Keratinocyte (primary cell): ENCODE results near the gene ONECUT1. TPM values are rescaled to one million over a fixed set of nuclear protein-coding genes. Genes with fewer than 3 reads are reported as not detected.
"Not testable (repeated sequence)": the region's sequence is repeated elsewhere in the genome, so short reads cannot be mapped to it uniquely, and the experiment has no call there.

ENCODE experiments used
- DNase-seq: peaks from one replicate; pipeline ENCODE4 v3.0.0-alpha.2; 2011; ENCODE audit warnings: low read depth, missing footprints, low spot score
- FAIRE-seq: peaks from 2 replicates; lab custom pipeline; 2011; peaks lifted over from hg19 to GRCh38; lab: Jason Lieb, UNC
- H2AFZ ChIP-seq: 2 replicates; pipeline ENCODE4 v1.6.0; 2012; ENCODE audit warnings: low read length, control low read depth, inconsistent platforms; ENCODE audit not compliant: control insufficient read depth
- H3K27ac ChIP-seq: 2 replicates; pipeline ENCODE4 v1.5.1; 2011; ENCODE audit warnings: low read length; ENCODE audit not compliant: control insufficient read depth, insufficient read depth
- H3K27me3 ChIP-seq: 3 replicates; pipeline ENCODE4 v1.6.0; 2011; ENCODE audit warnings: low read length; ENCODE audit not compliant: control insufficient read depth, insufficient read depth; ENCODE audit errors: extremely low read depth
- H3K36me3 ChIP-seq, 2 experiments: 2 replicates in 1 of 2; 3 replicates in 1 of 2; pipeline ENCODE4 v1.5.1; 2011; ENCODE audit warnings: low read length in 2 of 2, mild to moderate bottlenecking in 1 of 2; ENCODE audit not compliant: control insufficient read depth in 2 of 2, insufficient read depth in 2 of 2; ENCODE audit errors: extremely low read depth in 1 of 2
- H3K4me1 ChIP-seq: 3 replicates; pipeline ENCODE4 v1.5.1; 2011; ENCODE audit warnings: low read length; ENCODE audit not compliant: control insufficient read depth, insufficient read depth; ENCODE audit errors: extremely low read depth
- H3K4me2 ChIP-seq: 3 replicates; pipeline ENCODE4 v1.6.0; 2011; ENCODE audit warnings: low read depth, low read length; ENCODE audit not compliant: control insufficient read depth, insufficient read depth; ENCODE audit errors: extremely low read depth
- H3K4me3 ChIP-seq, 3 experiments: fragments of 200-600 bp in 1 of 3; sonication (generic) in 1 of 3; 2 replicates in 2 of 3; 3 replicates in 1 of 3; pipeline ENCODE4 v1.5.1; 2011 to 2016; ENCODE audit warnings: low read length in 3 of 3, mild to moderate bottlenecking in 3 of 3, control low read depth in 2 of 3, inconsistent platforms in 1 of 3, low read depth in 1 of 3, mixed read lengths in 1 of 3, mixed run types in 1 of 3, moderate library complexity in 1 of 3; ENCODE audit not compliant: control insufficient read depth in 2 of 3, insufficient read depth in 2 of 3; ENCODE audit errors: extremely low read depth in 1 of 3
- H3K79me2 ChIP-seq: 2 replicates; pipeline ENCODE4 v1.6.0; 2012; ENCODE audit warnings: low read length; ENCODE audit not compliant: control insufficient read depth, insufficient read depth
- H3K9ac ChIP-seq: 3 replicates; pipeline ENCODE4 v1.6.0; 2011; ENCODE audit warnings: low read length; ENCODE audit not compliant: control insufficient read depth, insufficient read depth; ENCODE audit errors: extremely low read depth
- H3K9me1 ChIP-seq: 3 replicates; pipeline ENCODE4 v1.6.0; 2011; ENCODE audit warnings: low read length; ENCODE audit not compliant: control insufficient read depth, insufficient read depth; ENCODE audit errors: extremely low read depth
- H3K9me3 ChIP-seq: 2 replicates; pipeline ENCODE4 v1.5.1; 2012; ENCODE audit warnings: low read depth, low read length; ENCODE audit not compliant: control insufficient read depth
- H4K20me1 ChIP-seq: 3 replicates; pipeline ENCODE4 v1.6.0; 2011; ENCODE audit warnings: low read length; ENCODE audit not compliant: control insufficient read depth, insufficient read depth; ENCODE audit errors: extremely low read depth
- CTCF ChIP-seq, 3 experiments: IDR thresholded peaks in 1 of 3; conservative IDR thresholded peaks in 1 of 3; optimal IDR thresholded peaks in 1 of 3; 2 replicates in 2 of 3; 3 replicates in 1 of 3; pipeline versions ENCODE3 to v1.5.1; 2011; ENCODE audit warnings: low read length in 3 of 3, mild to moderate bottlenecking in 3 of 3, moderate library complexity in 2 of 3, control low read depth in 1 of 3, inconsistent platforms in 1 of 3; ENCODE audit not compliant: insufficient read depth in 2 of 3; ENCODE audit errors: extremely low read depth in 1 of 3
- EZH2 ChIP-seq: IDR thresholded peaks from one replicate; pipeline ENCODE4 v1.6.1; 2012; ENCODE audit warnings: inconsistent platforms, mild to moderate bottlenecking, low read length, moderate library complexity
- dilution Hi-C: fragments of 300-500 bp; cut with MboI; formaldehyde crosslinking; loops from one replicate; pipeline ENCODE4 v1.7.0; 2020; ENCODE audit warnings: low sequenced_read_pairs; ENCODE audit not compliant: extremely low pct_ligation_motif_present
- polyA minus RNA-seq, 3 experiments: library from RNA; depleted of rRNA, polyadenylated mRNA; stranded (reverse); fragments of >200 nt; gene quantifications; 1 replicate in 1 of 3; 2 replicates in 1 of 3; 3 replicates in 1 of 3; pipeline ENCODE4 v1.2.3, GENCODE V29; 2011
- polyA plus RNA-seq, 5 experiments: library from polyadenylated mRNA; depleted of rRNA in 3 of 5; stranded (reverse) in 3 of 5; stranded (forward) in 1 of 5; unstranded in 1 of 5; fragments of >200 nt; gene quantifications; 1 replicate in 1 of 5; 2 replicates in 3 of 5; 3 replicates in 1 of 5; pipeline versions ENCODE4 v1.2.1 to v1.2.3, GENCODE V29; 2011 to 2012; ENCODE audit warnings: missing spikeins in 2 of 5, low read depth in 1 of 5, low replicate concordance in 1 of 5

Gene ONECUT1
- polyA plus RNA-seq = not detected in 3 replicates
- not detected for polyA plus RNA-seq (2011; ENCODE audit: low read depth)
- not detected in 2 replicates for polyA plus RNA-seq (2011; cell fraction: cytosol; rRNA removed)
- not detected in 2 replicates for polyA plus RNA-seq (2011; cell fraction: nucleus; rRNA removed)
- not detected in 2 replicates for polyA plus RNA-seq (2012; ENCODE audit: low replicate concordance)
- not detected in 3 replicates for polyA minus RNA-seq
- polyA minus RNA-seq (2011; cell fraction: cytosol; rRNA and poly(A)+ RNA removed) = not detected
- not detected in 2 replicates for polyA minus RNA-seq (2011; cell fraction: nucleus; rRNA and poly(A)+ RNA removed)

- H3K9me1 ChIP-seq = no peaks in the 10 kb centered on the region
- no peaks in the 10 kb centered on the region for H3K9me3 ChIP-seq
- dilution Hi-C loops = loop anchor here (25.0 kb wide), 1 partner anchor 397 kb away; no protein-coding TSS in a partner anchor
- DNase-seq (no peak), FAIRE-seq (no peak)
- peak within 1 kb of the TSS; percentile 58 for H2AFZ ChIP-seq
- no peaks in the 10 kb centered on the region for H3K4me1 ChIP-seq
- no peak within 1 kb of the TSS for H3K9ac ChIP-seq
- H3K36me3 ChIP-seq = no peaks in the 10 kb centered on the region
- peak within 1 kb of the TSS; percentile 21 to 65 (median 46) for H3K4me3 ChIP-seq
- no peaks in the 10 kb centered on the region for H4K20me1 ChIP-seq
- peaks cover 96% of the 10 kb centered on the region for H3K27me3 ChIP-seq
- peak within 1 kb of the TSS; percentile 79 for H3K4me2 ChIP-seq
- H3K79me2 ChIP-seq = no peaks in the 10 kb centered on the region
- no peak within 1 kb of the TSS for H3K27ac ChIP-seq
- TF ChIP-seq EZH2 (no peak), CTCF (optimal IDR thresholded peaks at IDR 0.05 in 1 of 3, IDR thresholded peaks at IDR 0.05 in 1 of 3, conservative IDR thresholded peaks at IDR 0.05 in 1 of 3; ENCODE audit: extremely low read depth in 1 of 3, insufficient read depth in 2 of 3, low read length in 3 of 3) (no peak)
Observed at GRCh38 chr15:52790169-52790708, at the start of gene ONECUT1. ONECUT1 (minus strand) TSS chr15:52790336; CDS start chr15:52789884, 452 bp downstream.

GRCh38 chr15:52834379-52834778 is 44.2 kb upstream of the ONECUT1 start:
- no peak for TF ChIP-seq CTCF (optimal IDR thresholded peaks at IDR 0.05 in 1 of 3, IDR thresholded peaks at IDR 0.05 in 1 of 3, conservative IDR thresholded peaks at IDR 0.05 in 1 of 3; ENCODE audit: extremely low read depth in 1 of 3, insufficient read depth in 2 of 3, low read length in 3 of 3)
- no peak for TF ChIP-seq EZH2
- Histone ChIP-seq H3K79me2 (no peaks in the 10 kb centered on the region), H3K4me2 (no peak overlapping the region), H3K27me3 (no peaks in the 10 kb centered on the region), H3K9me3 (no peaks in the 10 kb centered on the region), H2AFZ (no peak overlapping the region), H3K4me3 (no peak overlapping the region), H4K20me1 (no peaks in the 10 kb centered on the region), H3K9ac (no peak overlapping the region), H3K4me1 (no peaks in the 10 kb centered on the region), H3K9me1 (no peaks in the 10 kb centered on the region), H3K36me3 (no peaks in the 10 kb centered on the region), H3K27ac (no peak overlapping the region)
- FAIRE-seq (no peak), DNase-seq (no peak)
- dilution Hi-C loops = no loop called here

GRCh38 chr15:52824169-52824942 is 34.2 kb upstream of the ONECUT1 start:
- dilution Hi-C loops, H3K9me1 ChIP-seq, DNase-seq, H3K27me3 ChIP-seq, H3K36me3 ChIP-seq, H3K79me2 ChIP-seq, H3K9ac ChIP-seq, H3K4me3 ChIP-seq, H4K20me1 ChIP-seq, FAIRE-seq, H2AFZ ChIP-seq, H3K4me2 ChIP-seq, H3K9me3 ChIP-seq, H3K4me1 ChIP-seq, H3K27ac ChIP-seq: not testable (repeated sequence)
